GM12892 (cell line): ENCODE data around the gene DENND2D.

Source experiments
- POLR2A ChIP-seq: IDR thresholded peaks from 2 replicates; pipeline ENCODE4 v1.6.1; 2011; ENCODE audit warnings: low read depth, low read length, control low read depth
- POLR2AphosphoS5 ChIP-seq: IDR thresholded peaks from 2 replicates; pipeline ENCODE4 v1.6.1; 2011; ENCODE audit warnings: low read depth, low read length, control low read depth

DNA sequence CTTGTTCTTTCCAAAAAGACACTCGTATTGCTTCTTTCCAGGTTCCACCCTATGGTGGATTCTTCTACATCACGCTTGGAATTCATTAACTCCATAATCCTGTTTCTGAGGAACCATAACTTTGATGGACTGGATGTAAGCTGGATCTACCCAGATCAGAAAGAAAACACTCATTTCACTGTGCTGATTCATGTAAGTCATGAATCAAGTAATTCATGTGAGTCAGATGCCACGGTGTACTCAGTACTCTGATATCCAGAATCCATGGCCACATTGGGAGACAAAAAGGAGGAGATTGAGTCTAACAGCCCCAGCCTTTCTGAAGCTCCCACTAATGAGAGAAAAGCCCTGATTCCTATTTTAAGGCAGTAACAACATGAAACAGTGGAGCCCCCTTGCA is 34.4 kb upstream of the DENND2D start:
- no peak for TF ChIP-seq POLR2AphosphoS5
- no peak for TF ChIP-seq POLR2A
